GM21825 (cell line): Measurements from ENCODE around the gene SOX6.

Experiments used
- ATAC-seq: cut with Tn5 transposase; IDR thresholded peaks from one replicate; pipeline ENCODE4 v1.9.1; 2021; ENCODE audit warnings: mild to moderate bottlenecking, moderate library complexity; ENCODE audit not compliant: unreplicated experiment

The SOX6 gene

GRCh38 chr11:16365581-16366228 lies 9.4 kb upstream of the SOX6 start:
- no peak for ATAC-seq

GRCh38 chr11:16364254-16364653 lies 7.9 kb upstream of the SOX6 start:
- ATAC-seq = no peak

GRCh38 chr11:16363706-16364105 lies 7.4 kb upstream of the SOX6 start:
- no peak for ATAC-seq

- no peak for ATAC-seq
Observed at GRCh38 chr11:16361108-16361865, 4.9 kb upstream of the SOX6 start.

- no peak for ATAC-seq
Observed at GRCh38 chr11:16359369-16359768, 3.0 kb upstream of the SOX6 start.

- no peak for ATAC-seq
Observed at GRCh38 chr11:16358726-16359125, 2.4 kb upstream of the SOX6 start.

- ATAC-seq = no peak
Observed at GRCh38 chr11:16357775-16358174, 1.4 kb upstream of the SOX6 start.

- ATAC-seq = no peak
Observed at GRCh38 chr11:16356761-16357393, 531 bp upstream of the SOX6 start.

GRCh38 chr11:16352707-16353106 lies 3.6 kb downstream of the SOX6 start:
- no peak for ATAC-seq

- ATAC-seq = no peak
Observed at GRCh38 chr11:16350125-16350524, 6.2 kb downstream of the SOX6 start.

GRCh38 chr11:16347928-16348685 lies 8.2 kb downstream of the SOX6 start:
- ATAC-seq = no peak

- no peak for ATAC-seq
Observed at GRCh38 chr11:16346975-16347374, 9.4 kb downstream of the SOX6 start.

- no peak for ATAC-seq
Observed at GRCh38 chr11:16341853-16342252, 14.5 kb downstream of the SOX6 start.

GRCh38 chr11:16338393-16338792 lies 18.0 kb downstream of the SOX6 start:
- no peak for ATAC-seq

- no peak for ATAC-seq
Observed at GRCh38 chr11:16337421-16338213, 18.7 kb downstream of the SOX6 start.

- ATAC-seq = no peak
Observed at GRCh38 chr11:16336721-16337120, 19.6 kb downstream of the SOX6 start.

- no peak for ATAC-seq
Observed at GRCh38 chr11:16336204-16336603, 20.1 kb downstream of the SOX6 start.

- no peak for ATAC-seq
Observed at GRCh38 chr11:16335236-16335962, 20.9 kb downstream of the SOX6 start.

- ATAC-seq = no peak
Observed at GRCh38 chr11:16326679-16327297, 29.6 kb downstream of the SOX6 start.
